NB4 (cell line): ENCODE data around the gene LAMB1.

ENCODE experiments used
- DNase-seq: peaks from one replicate; pipeline ENCODE4 v3.0.0; 2010; ENCODE audit warnings: low read depth
- H3K4me3 ChIP-seq: one replicate; pipeline ENCODE4 v1.5.1; 2011; ENCODE audit warnings: mild to moderate bottlenecking, low read depth, low read length, moderate library complexity
- MYC ChIP-seq: IDR thresholded peaks from 2 replicates; pipeline ENCODE4 v1.6.1; 2011; ENCODE audit warnings: low read depth, low read length
- POLR2A ChIP-seq: IDR thresholded peaks from 2 replicates; pipeline ENCODE4 v1.6.1; 2011; ENCODE audit warnings: mild to moderate bottlenecking; ENCODE audit not compliant: insufficient read length; ENCODE audit errors: extremely low read depth
- TF ChIP-seq, protein P1 (sequence below): IDR thresholded peaks from one replicate; pipeline ENCODE4 v1.5.1; 2012; ENCODE audit warnings: low read depth, low read length
- TF ChIP-seq, protein P2 (sequence below): IDR thresholded peaks from 2 replicates; pipeline ENCODE4 v1.6.1; 2011; ENCODE audit warnings: low read depth, low read length

LAMB1 gene

DNA sequence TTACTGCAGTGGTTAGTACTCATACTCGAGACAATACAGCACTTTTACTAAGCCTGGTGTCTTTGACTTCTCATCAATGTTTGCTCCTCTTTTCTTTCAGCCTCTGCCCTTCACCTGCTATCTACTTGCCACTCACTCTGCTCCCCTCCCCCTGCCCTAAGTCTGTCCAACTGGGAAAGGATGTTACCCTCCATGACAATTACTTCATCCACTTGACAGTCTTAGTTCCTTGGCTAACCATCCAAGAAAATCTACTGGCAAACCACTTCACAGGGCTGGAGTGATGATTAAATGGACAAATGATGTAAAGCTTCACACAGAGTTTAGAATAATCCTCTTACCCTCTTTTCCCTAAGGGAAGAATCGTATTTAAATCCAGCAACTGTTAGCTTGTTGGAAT, 120.2 kb downstream of the LAMB1 start:
- no peak for DNase-seq
- TF ChIP-seq, protein P1, sequence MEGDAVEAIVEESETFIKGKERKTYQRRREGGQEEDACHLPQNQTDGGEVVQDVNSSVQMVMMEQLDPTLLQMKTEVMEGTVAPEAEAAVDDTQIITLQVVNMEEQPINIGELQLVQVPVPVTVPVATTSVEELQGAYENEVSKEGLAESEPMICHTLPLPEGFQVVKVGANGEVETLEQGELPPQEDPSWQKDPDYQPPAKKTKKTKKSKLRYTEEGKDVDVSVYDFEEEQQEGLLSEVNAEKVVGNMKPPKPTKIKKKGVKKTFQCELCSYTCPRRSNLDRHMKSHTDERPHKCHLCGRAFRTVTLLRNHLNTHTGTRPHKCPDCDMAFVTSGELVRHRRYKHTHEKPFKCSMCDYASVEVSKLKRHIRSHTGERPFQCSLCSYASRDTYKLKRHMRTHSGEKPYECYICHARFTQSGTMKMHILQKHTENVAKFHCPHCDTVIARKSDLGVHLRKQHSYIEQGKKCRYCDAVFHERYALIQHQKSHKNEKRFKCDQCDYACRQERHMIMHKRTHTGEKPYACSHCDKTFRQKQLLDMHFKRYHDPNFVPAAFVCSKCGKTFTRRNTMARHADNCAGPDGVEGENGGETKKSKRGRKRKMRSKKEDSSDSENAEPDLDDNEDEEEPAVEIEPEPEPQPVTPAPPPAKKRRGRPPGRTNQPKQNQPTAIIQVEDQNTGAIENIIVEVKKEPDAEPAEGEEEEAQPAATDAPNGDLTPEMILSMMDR, result no peak
- TF ChIP-seq, protein P2, sequence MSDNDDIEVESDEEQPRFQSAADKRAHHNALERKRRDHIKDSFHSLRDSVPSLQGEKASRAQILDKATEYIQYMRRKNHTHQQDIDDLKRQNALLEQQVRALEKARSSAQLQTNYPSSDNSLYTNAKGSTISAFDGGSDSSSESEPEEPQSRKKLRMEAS, result no peak
- no peak for TF ChIP-seq POLR2A
- no peak overlapping the region for H3K4me3 ChIP-seq

DNA sequence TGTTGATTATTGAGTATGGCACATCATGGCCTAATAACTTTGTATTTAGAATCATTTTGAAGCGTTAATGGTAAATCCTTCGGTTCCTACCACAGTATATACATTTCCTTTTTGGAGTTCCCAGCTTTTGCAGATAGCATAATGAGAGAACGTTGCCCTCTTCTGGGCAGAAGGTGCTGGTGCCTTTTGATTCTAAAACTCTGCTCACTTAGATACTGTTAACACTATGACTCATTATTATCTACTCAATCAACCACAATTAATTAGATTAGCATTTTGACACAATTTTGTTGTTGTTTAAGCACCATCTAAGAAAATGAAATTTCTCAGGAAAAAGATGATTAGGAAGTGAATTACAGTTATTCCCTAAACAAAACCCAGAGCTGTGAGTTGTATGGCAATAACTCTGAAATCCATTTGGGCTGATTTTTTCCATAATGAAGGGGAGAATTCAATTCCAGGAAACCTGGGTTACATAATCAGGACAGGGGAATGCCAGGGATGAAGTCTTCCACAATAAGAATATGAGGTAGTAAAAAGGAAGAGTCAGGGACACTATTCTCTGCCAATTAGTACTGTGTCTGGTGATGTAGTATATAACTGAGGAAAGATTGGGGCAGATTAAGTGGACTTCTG, 123.4 kb downstream of the LAMB1 start:
- TF ChIP-seq, protein P1, result peak; percentile 80
- TF ChIP-seq MYC, result no peak; the same call in 1 of the 2 replicates
- DNase-seq, result peak; percentile 76

DNA sequence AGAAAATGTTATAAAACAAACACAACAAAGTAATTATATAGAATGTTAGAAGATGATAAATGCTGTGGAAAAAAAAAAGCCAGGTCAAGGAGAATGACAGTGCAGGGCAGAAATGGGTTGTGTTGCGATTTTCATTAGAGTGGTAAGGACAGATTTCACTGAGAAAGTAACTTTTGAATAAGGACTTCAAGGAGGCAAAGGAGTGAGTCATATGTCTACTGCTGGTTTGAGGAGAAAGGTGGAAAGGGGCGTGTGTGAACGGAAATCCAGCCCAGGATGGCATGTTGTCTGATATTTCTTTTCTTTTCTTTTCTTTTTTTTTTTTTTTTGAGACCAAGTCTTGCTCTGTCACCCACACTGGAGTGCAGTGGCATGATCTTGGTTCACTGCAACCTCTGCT, 124.3 kb downstream of the LAMB1 start:
- DNase-seq, result no peak
- no peak overlapping the region for H3K4me3 ChIP-seq
- TF ChIP-seq, protein P2, result no peak
- TF ChIP-seq MYC, result no peak
- TF ChIP-seq POLR2A, result no peak
- TF ChIP-seq, protein P1, result no peak

More for the DNA sequence above, 123.4 kb downstream of the LAMB1 start:
- no peak overlapping the region for H3K4me3 ChIP-seq

DNA sequence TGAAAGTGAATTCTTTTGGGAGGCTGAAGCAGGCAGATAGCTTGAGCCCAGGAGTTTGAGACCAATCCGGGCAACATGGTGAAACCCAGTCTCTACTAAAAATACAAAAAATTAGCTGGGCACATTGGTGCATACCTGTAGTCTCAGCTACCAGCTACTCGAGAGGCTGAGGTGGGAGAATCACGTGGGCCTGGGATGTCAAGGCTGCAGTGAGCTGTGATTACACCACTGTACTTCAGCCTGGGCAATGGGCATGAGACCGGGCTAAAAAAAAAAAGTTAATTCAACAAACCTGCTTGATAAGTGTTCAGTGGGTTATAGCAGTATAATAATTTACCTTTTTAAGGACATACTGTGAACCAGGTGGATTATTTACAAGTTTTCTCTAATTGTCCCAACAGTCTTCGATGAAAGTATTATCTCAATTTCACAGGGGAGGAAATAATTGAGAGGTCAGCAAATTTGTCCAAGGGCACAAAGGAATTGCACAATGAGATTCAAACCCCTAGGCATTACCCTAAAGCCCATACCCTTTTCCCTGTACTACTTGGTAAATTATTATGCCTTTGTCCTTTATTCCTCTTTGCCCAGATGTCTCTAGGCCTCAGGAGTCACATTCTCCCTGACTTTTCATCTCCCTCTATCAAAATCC, 125.1 kb downstream of the LAMB1 start:
- TF ChIP-seq POLR2A (no peak), MYC (no peak)
- TF ChIP-seq, protein P2, result no peak
- TF ChIP-seq, protein P1, result no peak
- DNase-seq, result no peak
- H3K4me3 ChIP-seq, result no peak overlapping the region

DNA sequence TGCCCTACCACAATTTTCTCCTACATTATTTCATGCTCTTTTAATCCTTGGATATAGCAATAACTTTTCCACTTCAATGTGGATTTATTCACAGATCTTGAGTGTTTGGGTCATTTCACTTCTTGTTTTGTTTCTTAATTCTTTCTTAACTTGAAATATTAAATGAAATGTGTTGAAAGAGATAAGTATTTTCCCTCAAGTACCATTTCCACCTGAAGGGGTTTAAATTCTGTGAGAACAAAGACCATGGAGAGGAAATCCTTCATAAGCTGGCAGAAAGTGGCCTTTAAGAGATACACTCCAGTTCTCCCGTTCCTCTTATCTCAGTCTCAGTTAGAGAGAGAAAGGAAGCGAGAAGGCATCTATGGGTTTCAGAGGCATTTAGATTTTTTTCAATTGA, 126.0 kb downstream of the LAMB1 start:
- DNase-seq, result no peak
- TF ChIP-seq MYC, result no peak
- TF ChIP-seq, protein P2, result no peak
- TF ChIP-seq, protein P1, result no peak
- H3K4me3 ChIP-seq, result no peak overlapping the region
